ENCODE measurements around the gene PDE4D. TPM values are rescaled to one million over a fixed set of nuclear protein-coding genes. Genes with fewer than 3 reads are reported as not detected.

PDE4D gene
- total RNA-seq, 4 donors from 2014 or later: 6.0 to 36.2 (median 10.0) TPM

DNA sequence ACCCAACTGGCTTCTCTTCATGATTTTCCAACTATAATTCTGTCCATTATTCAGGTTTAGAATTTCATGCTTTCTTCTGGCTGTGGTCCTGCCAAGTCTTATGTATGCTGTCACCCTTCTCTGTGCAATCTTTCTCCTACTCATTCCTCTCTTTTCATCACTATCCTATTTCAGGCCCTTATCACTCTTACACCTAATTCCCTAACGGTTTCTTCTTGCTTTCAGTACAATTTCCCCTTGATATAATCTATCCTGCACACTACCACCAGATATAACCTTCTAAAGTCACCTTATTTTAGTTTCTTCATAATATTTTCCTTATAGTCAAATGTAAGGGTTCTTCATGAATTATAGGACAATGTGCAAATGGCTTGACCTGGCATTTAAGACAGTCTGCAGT is 874.4 kb downstream of the PDE4D start:
- TF ChIP-seq CTCF (IDR thresholded peaks at IDR 0.05) (no peak), POLR2A (IDR thresholded peaks at IDR 0.05) (no peak)
- H3K9me3 ChIP-seq: peaks cover 0 to 5% (median 0%) of the 10 kb centered on the region in 3 donors
- no peaks in the 10 kb centered on the region for H3K27me3 ChIP-seq
- DNase-seq: no peak
- no peak overlapping the region for H3K4me3 ChIP-seq
- no peaks in the 10 kb centered on the region for H3K36me3 ChIP-seq
- no peaks in the 10 kb centered on the region for H3K4me1 ChIP-seq
- WGBS, 2 donors: 81 to 83% methylated on average over 1 of the region's 1 CpG
- H3K27ac ChIP-seq: no peak overlapping the region
- intact Hi-C loops (cut with DNase I): no loop called here

- H3K4me1 ChIP-seq: no peaks in the 10 kb centered on the region
- peaks cover 0 to 10% (median 0%) of the 10 kb centered on the region in 3 donors for H3K9me3 ChIP-seq
- intact Hi-C loops (cut with DNase I): no loop called here
- DNase-seq: no peak
- TF ChIP-seq POLR2A (IDR thresholded peaks at IDR 0.05): no peak
- no peak for TF ChIP-seq CTCF (IDR thresholded peaks at IDR 0.05)
- no peaks in the 10 kb centered on the region for H3K36me3 ChIP-seq
- H3K4me3 ChIP-seq: no peak overlapping the region
- H3K27me3 ChIP-seq: no peaks in the 10 kb centered on the region
- no peak overlapping the region for H3K27ac ChIP-seq
- 93 to 94% methylated on average over 5 of the region's 5 CpGs for WGBS, 2 donors
Observed at GRCh38 chr5:59016925-59017324, 876.6 kb downstream of the PDE4D start.

- TF ChIP-seq POLR2A (IDR thresholded peaks at IDR 0.05) (no peak), CTCF (IDR thresholded peaks at IDR 0.05) (no peak)
- Histone ChIP-seq H3K9me3 (peaks cover 0 to 8% (median 0%) of the 10 kb centered on the region in 3 donors), H3K4me3 (no peak overlapping the region), H3K4me1 (no peaks in the 10 kb centered on the region), H3K36me3 (no peaks in the 10 kb centered on the region), H3K27me3 (no peaks in the 10 kb centered on the region), H3K27ac (no peak overlapping the region)
- DNase-seq: no peak
- intact Hi-C loops (cut with DNase I): loop anchor here (5.0 kb wide), 1 partner anchor 122 kb away; no protein-coding TSS in a partner anchor
Observed at GRCh38 chr5:59008816-59009473, 884.6 kb downstream of the PDE4D start.

DNA sequence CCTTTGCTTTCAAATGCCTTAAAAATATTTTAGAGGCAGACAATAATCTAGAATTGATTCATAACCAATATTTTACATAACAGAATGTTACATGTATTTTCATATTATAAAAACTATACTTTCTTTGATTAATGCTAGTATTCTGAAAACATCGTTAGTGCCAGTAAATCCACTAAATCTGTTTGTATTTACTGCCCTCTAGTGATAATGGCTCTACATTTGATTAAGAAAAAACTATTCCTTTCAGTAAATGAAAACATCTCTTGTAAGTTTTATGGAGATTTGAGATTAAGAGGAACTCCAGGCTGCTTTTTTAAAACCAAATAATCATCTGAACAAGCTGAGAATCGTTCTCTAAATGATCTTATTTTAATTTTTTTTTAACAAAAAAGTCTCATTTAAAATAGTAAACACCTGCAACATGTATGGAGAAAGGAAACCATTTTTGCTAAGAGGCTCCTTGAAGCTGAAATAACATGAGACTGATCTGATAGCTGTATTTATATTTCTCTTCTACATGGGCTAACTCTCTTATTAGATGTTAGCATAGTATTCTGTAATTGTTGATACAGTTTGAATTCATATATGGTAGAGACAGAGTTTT is 886.0 kb downstream of the PDE4D start:
- Histone ChIP-seq H3K27ac (no peak overlapping the region), H3K9me3 (peaks cover 0 to 8% (median 0%) of the 10 kb centered on the region in 3 donors), H3K36me3 (no peaks in the 10 kb centered on the region), H3K27me3 (no peaks in the 10 kb centered on the region), H3K4me1 (no peaks in the 10 kb centered on the region), H3K4me3 (no peak overlapping the region)
- DNase-seq: no peak
- intact Hi-C loops (cut with DNase I): loop anchor here (5.0 kb wide), 1 partner anchor 120 kb away; no protein-coding TSS in a partner anchor
- WGBS, 2 donors: 9% methylated on average over 2 of the region's 2 CpGs
- no peak for TF ChIP-seq POLR2A (IDR thresholded peaks at IDR 0.05)
- TF ChIP-seq CTCF (IDR thresholded peaks at IDR 0.05): peak in 4 of 6 experiments; percentile 10 to 53 (median 33)

DNA sequence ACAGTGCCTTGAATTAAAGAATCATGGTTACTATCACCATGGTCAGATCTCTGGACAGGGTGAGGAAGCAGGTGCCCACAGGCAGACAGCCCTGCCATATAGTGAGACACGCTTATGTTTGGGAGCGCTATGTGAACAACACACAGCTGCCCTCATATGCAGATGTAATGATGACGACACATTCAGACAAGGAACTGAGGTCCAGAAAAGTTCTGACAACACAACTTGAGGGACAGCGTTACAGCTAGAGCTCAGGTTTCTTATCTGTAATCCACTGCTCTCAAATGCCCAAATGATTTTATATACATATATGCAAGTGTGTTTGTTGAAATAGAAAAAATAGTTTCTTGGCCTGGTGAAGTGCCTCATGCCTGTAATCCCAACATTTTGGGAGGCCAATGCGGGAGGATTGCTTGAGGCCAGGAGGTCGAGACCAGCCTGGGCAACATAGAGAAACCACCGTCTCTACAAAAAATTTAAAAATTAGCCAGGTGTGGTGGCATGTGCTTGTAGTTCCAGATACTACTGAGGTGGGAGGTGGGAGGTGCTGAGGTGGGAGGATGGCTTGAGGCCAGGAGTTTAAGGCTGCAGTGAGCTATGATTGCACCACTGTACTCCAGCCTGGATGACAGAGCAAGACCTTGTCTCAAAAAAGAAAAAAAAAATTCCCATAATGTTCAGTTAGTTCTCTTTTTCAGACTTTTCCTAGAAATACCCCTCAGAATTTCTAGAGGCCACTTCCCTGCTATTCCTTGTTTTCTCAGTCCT is 887.4 kb downstream of the PDE4D start:
- intact Hi-C loops (cut with DNase I): loop anchor here (5.0 kb wide), 1 partner anchor 119 kb away; no protein-coding TSS in a partner anchor
- 92 to 96% methylated on average over 7 of the region's 7 CpGs for WGBS, 2 donors
- H3K27me3 ChIP-seq: no peaks in the 10 kb centered on the region
- H3K36me3 ChIP-seq: no peaks in the 10 kb centered on the region
- H3K27ac ChIP-seq: no peak overlapping the region
- H3K9me3 ChIP-seq: no peaks in the 10 kb centered on the region
- H3K4me1 ChIP-seq: no peaks in the 10 kb centered on the region
- TF ChIP-seq POLR2A (IDR thresholded peaks at IDR 0.05) (no peak), CTCF (IDR thresholded peaks at IDR 0.05) (no peak)
- H3K4me3 ChIP-seq: no peak overlapping the region
- DNase-seq: no peak

All from esophagus squamous epithelium (tissue), 5 donors.